Fibroblast of pulmonary artery (primary cell): ENCODE measurements around the gene CAMKV.
"Not testable (repeated sequence)": the region's sequence is repeated elsewhere in the genome, so short reads cannot be mapped to it uniquely, and the experiment has no call there.

Experiments used
- DNase-seq: peaks from one replicate; pipeline ENCODE4 v3.0.0-alpha.2; 2010; ENCODE audit warnings: low read depth
- H3K4me3 ChIP-seq: replicated peaks from 2 replicates; pipeline ENCODE4 v1.5.1; 2011; ENCODE audit warnings: low read depth, mild to moderate bottlenecking, control low read depth, low read length, moderate library complexity
- TF ChIP-seq, protein P1 (sequence below): IDR thresholded peaks from 2 replicates; pipeline ENCODE4 v1.5.1; 2011; ENCODE audit warnings: mild to moderate bottlenecking, control low read depth, low read length, inconsistent platforms; ENCODE audit errors: missing control alignments

Gene CAMKV

DNA sequence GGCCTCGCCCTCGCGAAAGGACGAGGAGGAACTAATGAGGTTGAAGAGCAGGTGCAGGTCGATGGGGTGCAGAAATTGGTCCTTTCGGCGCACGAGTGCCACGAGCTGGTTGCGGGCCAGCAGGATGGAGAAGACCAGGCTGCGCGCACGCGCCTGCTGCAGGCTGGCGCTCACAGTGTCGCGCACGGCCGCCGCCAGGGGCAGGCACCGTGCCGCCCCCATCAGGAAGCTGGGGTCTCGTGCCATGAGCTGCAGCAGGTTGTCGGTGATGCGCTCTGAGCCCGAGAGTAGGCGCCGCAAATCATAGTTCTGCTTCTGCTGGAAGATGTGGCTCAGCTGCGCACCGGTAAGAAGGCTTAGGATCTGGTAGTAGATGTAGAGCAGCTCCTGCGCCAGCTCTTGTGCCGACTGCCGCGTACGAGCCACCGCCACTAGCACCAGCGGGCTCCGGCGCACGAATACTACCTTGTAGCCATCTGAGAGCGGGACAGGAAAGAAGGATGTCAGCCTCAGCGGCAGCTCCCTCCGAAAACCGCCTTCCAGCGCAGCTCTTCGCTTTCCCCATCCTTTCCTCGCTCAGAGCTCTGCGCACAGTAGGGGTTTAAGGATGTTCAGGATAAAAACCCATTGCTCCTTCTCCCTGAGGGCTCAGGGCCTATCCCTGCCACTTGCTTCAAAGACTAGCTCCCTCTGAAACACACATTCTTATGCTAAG, 40.9 kb upstream of the CAMKV start:
- TF ChIP-seq, protein P1, sequence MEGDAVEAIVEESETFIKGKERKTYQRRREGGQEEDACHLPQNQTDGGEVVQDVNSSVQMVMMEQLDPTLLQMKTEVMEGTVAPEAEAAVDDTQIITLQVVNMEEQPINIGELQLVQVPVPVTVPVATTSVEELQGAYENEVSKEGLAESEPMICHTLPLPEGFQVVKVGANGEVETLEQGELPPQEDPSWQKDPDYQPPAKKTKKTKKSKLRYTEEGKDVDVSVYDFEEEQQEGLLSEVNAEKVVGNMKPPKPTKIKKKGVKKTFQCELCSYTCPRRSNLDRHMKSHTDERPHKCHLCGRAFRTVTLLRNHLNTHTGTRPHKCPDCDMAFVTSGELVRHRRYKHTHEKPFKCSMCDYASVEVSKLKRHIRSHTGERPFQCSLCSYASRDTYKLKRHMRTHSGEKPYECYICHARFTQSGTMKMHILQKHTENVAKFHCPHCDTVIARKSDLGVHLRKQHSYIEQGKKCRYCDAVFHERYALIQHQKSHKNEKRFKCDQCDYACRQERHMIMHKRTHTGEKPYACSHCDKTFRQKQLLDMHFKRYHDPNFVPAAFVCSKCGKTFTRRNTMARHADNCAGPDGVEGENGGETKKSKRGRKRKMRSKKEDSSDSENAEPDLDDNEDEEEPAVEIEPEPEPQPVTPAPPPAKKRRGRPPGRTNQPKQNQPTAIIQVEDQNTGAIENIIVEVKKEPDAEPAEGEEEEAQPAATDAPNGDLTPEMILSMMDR, result no peak
- H3K4me3 ChIP-seq, result no peak overlapping the region
- DNase-seq, result no peak

DNA sequence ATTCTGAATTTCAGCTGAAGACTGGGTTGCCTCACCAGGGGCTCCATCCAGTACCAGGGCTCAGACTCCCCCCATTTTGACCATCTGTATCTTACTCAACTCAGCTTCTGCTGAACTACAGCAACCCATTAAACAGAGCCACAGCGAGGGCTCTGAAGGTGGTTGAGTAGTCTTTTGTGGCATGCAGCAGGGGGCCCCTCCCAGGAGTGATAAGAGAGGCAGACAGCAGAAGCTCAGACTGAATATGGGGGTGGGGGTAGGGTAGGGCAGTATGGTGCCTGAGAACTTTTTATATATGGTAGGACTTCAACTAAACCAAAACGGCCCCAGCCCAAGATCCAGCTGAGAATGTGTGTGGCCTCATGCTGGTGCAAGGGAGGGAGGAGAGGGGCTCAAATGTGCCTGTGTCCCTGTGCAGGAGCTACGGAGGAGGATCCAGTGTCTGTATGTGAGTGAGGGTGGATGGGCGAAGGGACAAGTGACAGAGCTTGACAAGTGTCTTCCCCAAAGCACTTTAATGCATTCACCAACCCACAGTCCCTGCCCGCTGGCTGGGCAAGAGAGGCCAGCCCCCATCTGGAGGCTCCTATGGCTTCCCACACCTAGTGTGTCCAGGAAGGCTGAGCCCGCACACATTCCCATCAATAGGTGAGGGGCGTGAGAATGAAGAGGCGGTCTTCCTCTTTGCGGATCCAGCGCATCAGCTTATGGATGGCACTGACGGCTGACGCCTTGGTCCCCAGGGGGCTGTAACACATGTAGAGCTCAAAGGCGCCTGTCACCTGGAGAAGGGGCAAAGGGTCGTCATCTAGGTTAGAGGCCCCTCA, 38.9 kb upstream of the CAMKV start:
- no peak for DNase-seq
- TF ChIP-seq, protein P1, result no peak

DNA sequence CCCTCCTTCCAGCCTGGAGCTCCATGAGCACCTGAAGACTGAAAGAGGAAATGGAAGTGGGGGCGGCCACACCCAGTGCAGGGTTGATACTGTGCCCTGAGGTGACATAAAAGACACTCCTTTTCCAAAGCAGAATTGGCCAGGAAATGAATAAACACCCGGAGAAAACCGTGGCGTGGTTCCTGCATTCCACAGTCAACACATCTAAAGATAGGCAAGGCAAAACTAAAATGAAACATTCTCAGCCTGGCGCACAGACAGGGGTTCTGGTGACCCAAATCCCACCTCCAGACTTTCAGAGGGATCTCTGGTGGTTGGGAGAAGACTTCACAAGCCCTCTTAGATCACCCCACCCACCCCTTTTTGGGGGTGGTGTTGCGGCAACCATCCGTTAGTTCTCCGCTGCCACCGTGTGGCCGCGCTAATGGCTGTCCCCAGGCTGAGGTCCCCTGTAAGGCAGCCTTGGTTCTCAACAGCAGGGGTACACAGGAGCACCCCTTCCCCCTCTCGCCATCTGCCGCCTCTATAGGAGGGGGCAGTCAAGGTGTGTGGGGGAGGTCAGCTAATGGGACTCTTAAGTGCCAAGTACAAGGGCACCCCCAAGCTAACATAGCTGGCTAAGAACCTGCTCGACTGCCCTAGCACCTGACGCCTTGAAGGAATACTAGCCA, 36.5 kb upstream of the CAMKV start:
- TF ChIP-seq, protein P1, result peak; percentile 70
- DNase-seq, result peak; percentile 49
- peak overlapping the region; percentile 32 for H3K4me3 ChIP-seq

More for the DNA sequence above, 38.9 kb upstream of the CAMKV start:
- H3K4me3 ChIP-seq, result no peak overlapping the region

DNA sequence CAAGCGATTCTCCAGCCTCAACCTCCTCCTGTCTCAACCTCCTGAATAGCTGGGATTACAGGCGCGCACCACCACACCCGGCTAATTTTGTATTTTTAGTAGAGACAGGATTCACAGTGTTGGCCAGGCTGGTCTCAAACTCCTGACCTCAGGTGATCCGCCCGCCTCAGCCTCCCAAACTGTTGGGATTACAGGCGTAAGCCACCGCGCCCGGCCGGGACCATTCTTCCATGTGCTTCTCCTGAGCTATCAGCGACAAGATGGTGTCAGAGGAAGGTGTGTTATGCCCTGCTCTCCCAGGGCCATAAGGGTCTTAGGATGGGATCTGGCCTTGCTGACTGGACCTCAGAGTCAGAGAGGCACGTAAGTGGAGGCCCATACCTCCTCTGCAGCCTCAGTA, 34.7 kb upstream of the CAMKV start:
- not testable (repeated sequence) for H3K4me3 ChIP-seq, DNase-seq

DNA sequence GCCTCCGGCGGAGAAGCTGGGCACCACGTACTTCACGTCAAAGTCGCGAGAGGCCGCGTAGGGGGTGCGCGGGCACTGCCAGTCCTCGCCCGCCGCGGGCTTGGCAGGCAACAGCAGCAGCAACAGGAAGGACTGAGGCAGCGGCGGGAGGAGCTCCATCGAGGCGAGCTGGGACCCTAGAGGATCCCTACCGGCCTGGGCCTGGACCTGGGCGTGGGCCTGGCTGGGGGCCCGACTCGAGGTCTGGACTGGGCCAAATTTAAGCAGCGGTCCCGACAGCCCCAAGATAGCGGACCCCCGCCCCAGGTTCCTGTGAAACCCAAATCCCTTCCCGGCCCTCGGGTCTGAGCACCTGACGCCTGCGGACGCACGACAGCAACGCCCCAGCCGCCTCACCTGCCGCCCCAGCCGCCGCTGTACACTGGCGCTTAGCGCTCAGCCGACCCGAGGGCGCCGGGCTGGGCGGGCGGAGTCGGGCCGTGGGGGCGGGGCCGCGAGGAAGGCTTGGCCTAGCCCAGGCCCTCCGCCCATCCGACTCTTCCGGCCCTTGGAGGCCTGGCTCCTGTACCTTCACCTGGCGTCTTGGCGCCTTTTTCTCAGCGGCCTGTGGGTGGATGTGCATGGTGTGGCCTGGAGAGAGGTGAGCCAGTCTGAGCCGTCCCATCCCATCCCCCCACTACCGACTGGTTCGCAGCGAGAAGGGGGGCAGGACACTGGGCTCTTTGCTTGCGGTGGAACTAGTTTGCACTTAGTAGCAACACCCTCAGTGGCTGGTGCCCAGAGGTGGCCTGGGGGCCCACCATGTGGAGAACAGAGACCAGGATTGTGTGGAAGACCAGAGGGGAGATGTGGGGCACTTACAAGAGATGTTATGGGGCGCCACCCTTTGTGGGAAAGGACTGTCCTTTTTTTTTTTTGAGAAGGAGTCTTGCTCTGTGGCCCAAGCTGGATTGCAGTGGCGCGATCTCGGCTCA, 34.0 kb upstream of the CAMKV start, which contains the start of gene MST1R:
MST1R (minus strand) TSS at position 423 of the 974 bp plus-strand sequence; CDS start at position 159, 264 bp downstream.
- DNase-seq, result peak; percentile 25
- H3K4me3 ChIP-seq, result no peak within 1 kb of the TSS
- TF ChIP-seq, protein P1, result no peak

DNA sequence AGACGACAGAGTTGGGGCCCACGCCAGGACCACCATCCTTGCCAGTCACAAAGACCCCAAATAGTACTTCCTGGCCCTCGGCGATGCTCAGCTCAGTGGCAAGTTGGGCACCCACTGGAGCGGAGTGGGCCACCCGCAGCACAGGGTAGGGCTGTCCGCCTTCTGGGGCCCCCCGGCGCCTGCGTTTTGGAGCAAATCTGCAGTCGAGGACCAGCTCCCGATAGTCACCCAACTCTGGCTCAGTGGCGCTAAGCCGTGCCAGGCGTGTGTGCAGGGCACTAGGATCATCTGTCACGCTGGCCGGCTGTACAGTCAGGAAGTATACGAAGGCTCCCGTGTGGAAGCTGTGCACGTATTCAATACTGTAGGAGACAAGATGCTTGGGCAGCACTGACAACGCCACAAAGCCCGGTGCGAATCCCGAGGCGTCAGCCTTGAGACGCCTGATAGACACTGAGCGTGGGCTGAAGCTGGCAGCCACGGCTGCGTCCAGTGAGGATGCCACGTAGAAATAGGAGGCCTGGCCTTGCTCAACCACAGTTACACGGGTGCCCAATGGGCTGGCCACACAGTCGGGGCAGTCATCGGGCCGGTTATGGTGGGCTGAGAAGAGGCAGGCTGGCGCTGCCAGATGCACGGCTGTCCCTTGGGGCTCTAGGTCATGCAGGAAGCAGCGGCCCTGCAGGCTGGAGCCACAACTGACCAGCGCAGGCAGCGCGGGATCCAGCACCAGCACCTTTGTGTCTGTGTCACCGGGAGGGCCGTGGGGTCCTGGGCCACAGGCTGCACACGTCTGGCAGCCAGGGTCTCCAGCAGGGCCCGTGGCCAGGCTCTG, 33.0 kb upstream of the CAMKV start:
- H3K4me3 ChIP-seq, result no peak overlapping the region
- TF ChIP-seq, protein P1, result no peak
- DNase-seq, result no peak
